Uterus (tissue), 2 donors: ENCODE results near the gene ZNF101.

ENCODE experiments used
- POLR2A ChIP-seq, 2 donors: fragments of 450-650 bp; IDR thresholded peaks; one replicate each; pipeline ENCODE4 v1.6.1; 2016; ENCODE audit warnings: antibody characterized with exemption in 2 of 2, mild to moderate bottlenecking in 1 of 2, moderate library complexity in 1 of 2
- TF ChIP-seq, protein P1 (sequence below), 4 experiments: fragments of 200-600 bp in 2 of 4; fragments of 450-650 bp in 2 of 4; sonication (generic) in 2 of 4; IDR thresholded peaks; one replicate each; pipeline ENCODE4 v1.5.1; 2016 to 2019; ENCODE audit warnings: antibody characterized with exemption in 4 of 4, mild to moderate bottlenecking in 2 of 4, moderate library complexity in 1 of 4

DNA sequence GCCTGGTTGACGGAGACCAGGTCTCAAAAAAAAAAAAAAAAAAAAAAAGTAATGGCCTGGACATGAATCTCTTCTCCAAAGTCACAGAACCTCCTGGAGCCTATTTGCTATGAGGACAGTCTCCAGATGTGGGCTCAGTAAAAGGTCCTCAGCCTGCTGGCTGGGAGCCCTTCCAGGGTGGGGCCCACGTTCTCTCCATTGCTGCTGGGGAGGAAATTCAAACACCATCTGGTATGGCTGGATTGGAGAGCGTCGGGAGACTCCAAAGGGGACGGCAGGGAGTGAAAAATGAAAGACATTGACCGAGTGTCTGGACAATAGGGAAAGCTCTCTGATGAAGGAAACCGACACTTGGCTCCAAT, 48.8 kb upstream of the ZNF101 start:
- no peak for TF ChIP-seq POLR2A (IDR thresholded peaks at IDR 0.05)
- TF ChIP-seq, protein P1, sequence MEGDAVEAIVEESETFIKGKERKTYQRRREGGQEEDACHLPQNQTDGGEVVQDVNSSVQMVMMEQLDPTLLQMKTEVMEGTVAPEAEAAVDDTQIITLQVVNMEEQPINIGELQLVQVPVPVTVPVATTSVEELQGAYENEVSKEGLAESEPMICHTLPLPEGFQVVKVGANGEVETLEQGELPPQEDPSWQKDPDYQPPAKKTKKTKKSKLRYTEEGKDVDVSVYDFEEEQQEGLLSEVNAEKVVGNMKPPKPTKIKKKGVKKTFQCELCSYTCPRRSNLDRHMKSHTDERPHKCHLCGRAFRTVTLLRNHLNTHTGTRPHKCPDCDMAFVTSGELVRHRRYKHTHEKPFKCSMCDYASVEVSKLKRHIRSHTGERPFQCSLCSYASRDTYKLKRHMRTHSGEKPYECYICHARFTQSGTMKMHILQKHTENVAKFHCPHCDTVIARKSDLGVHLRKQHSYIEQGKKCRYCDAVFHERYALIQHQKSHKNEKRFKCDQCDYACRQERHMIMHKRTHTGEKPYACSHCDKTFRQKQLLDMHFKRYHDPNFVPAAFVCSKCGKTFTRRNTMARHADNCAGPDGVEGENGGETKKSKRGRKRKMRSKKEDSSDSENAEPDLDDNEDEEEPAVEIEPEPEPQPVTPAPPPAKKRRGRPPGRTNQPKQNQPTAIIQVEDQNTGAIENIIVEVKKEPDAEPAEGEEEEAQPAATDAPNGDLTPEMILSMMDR (IDR thresholded peaks at IDR 0.05), result no peak
